H1 (cell line): ENCODE data around the gene LIAS. TPM values are rescaled to one million over a fixed set of nuclear protein-coding genes. Genes with fewer than 3 reads are reported as not detected.

Experiments used
- HDAC6 ChIP-seq: IDR thresholded peaks from one replicate; pipeline ENCODE4 v1.7.1; 2012; ENCODE audit warnings: low read depth, mild to moderate bottlenecking, inconsistent platforms, low read length, moderate library complexity
- NRF1 ChIP-seq: IDR thresholded peaks from 2 replicates; pipeline ENCODE4 v1.6.1; 2011; ENCODE audit warnings: mild to moderate bottlenecking, low read depth, low read length, improper control_type of control experiment
- ZNF274 ChIP-seq: IDR thresholded peaks from 2 replicates; pipeline ENCODE4 v1.7.0; 2012; ENCODE audit warnings: low read length, borderline replicate concordance; ENCODE audit errors: extremely low read depth
- polyA plus RNA-seq, 7 experiments: library from polyadenylated mRNA; depleted of rRNA in 3 of 7; stranded (reverse) in 5 of 7; unstranded in 2 of 7; fragments of >200 nt in 5 of 7; fragments of 200-250 nt in 2 of 7; gene quantifications; 1 replicate in 5 of 7; 2 replicates in 1 of 7; 4 replicates in 1 of 7; pipeline versions ENCODE4 v1.2.1 to v1.2.3, GENCODE V29; 2011 to 2013; ENCODE audit warnings: missing spikeins in 2 of 7, mixed read lengths in 2 of 7
- total RNA-seq: library from RNA; stranded (reverse); fragmentation: NEBNext Ultra II Directional; extraction: Animal tissue kit (Norgen Biotek cat#: 25700); gene quantifications from 2 replicates; pipeline ENCODE4 v1.2.1, GENCODE V29; 2021

The LIAS gene
- total and polyA plus RNA-seq, 2 of the 8 experiments (the other 6 are each of a cell fraction or from before 2014, with no cell fraction given): 10.5 to 24.9 TPM

DNA sequence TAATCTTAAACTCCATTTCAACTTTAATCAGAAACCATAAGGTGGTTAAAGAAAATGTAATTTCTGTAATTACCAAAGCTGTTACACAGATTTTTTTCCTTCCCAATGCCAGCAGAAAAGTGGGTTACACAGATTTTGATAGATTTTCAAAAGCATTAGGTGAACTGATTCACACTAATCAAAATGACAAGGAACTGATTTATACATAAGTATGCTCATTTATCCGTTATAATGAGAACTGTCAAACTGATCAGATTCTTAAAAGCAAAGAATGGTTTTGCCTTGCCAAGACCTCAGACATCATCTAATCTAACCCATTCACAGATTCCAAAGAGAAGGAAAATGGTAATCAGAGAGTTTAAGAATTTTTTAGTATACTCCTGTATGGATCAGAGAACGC, 63.2 kb downstream of the LIAS start (continued):
- no peak for TF ChIP-seq ZNF274
- no peak for TF ChIP-seq HDAC6
- no peak for TF ChIP-seq NRF1
